IMR-90 (cell line): ENCODE results near the gene MTUS2. TPM values are rescaled to one million over a fixed set of nuclear protein-coding genes. Genes with fewer than 3 reads are reported as not detected.

Experiments
- ATAC-seq: fragments of 200-7000 bp; cut with Tn5 transposase; 2 replicates; pipeline ENCODE4 v1.9.1; 2020; ENCODE audit warnings: low read depth, mild to moderate bottlenecking, moderate library complexity
- BruUV-seq: library from RNA; stranded (reverse); fragments of 400-500 nt; replicated peaks from 2 replicates; lab custom pipeline; 2021; lab: Mats Ljungman, UMichigan
- CTCF ChIA-PET: fragments of 300-600 bp; formaldehyde crosslinking; extraction: SDS; loops from one replicate; lab custom pipeline; 2021; ENCODE audit warnings: antibody characterized with exemption; lab: Yijun Ruan, JAX
- POLR2A ChIA-PET: fragments of 300-600 bp; sonication (Branson Sonifier 250); formaldehyde crosslinking; loops from one replicate; lab custom pipeline; 2022; ENCODE audit warnings: antibody characterized with exemption; ENCODE audit not compliant: unreplicated experiment; lab: Charles Lee
- DNase-seq: peaks from one replicate; pipeline ENCODE4 v3.0.0; 2013
- H2AFZ ChIP-seq: replicated peaks from 2 replicates; pipeline ENCODE3; 2013; ENCODE audit warnings: low read length, mild to moderate bottlenecking; ENCODE audit not compliant: poor library complexity
- H2AK5ac ChIP-seq: 2 replicates; pipeline ENCODE4 v1.6.1; 2013; ENCODE audit warnings: low read depth, low read length, inconsistent platforms
- H2AK9ac ChIP-seq: replicated peaks from 2 replicates; pipeline ENCODE3; 2013; ENCODE audit warnings: mild to moderate bottlenecking, low read depth, low read length, moderate library complexity; ENCODE audit not compliant: poor library complexity
- H2BK120ac ChIP-seq: 2 replicates; pipeline ENCODE4 v1.6.1; 2013; ENCODE audit warnings: low read depth, low read length, inconsistent platforms
- H2BK15ac ChIP-seq: 3 replicates; pipeline ENCODE4 v1.6.1; 2013; ENCODE audit warnings: low read depth, low read length, inconsistent platforms
- H2BK20ac ChIP-seq: 2 replicates; pipeline ENCODE4 v1.6.1; 2013; ENCODE audit warnings: low read depth, mild to moderate bottlenecking, inconsistent platforms, low read length, moderate library complexity
- H2BK5ac ChIP-seq: 2 replicates; pipeline ENCODE4 v1.6.1; 2013; ENCODE audit warnings: mild to moderate bottlenecking, low read depth, low read length, inconsistent platforms; ENCODE audit not compliant: poor library complexity, severe bottlenecking
- H3K14ac ChIP-seq: replicated peaks from 2 replicates; pipeline ENCODE4 v1.6.1; 2013; ENCODE audit warnings: low read depth, low read length, inconsistent platforms
- H3K18ac ChIP-seq: 2 replicates; pipeline ENCODE4 v1.6.1; 2013; ENCODE audit warnings: low read depth, low read length, control low read depth
- H3K23ac ChIP-seq: 2 replicates; pipeline ENCODE4 v1.6.1; 2013; ENCODE audit warnings: low read depth, low read length, inconsistent platforms
- H3K27ac ChIP-seq: 2 replicates; pipeline ENCODE4 v1.5.1; 2013; ENCODE audit warnings: mild to moderate bottlenecking, control low read depth, low read length; ENCODE audit not compliant: insufficient read depth
- H3K27me3 ChIP-seq: 2 replicates; pipeline ENCODE4 v1.6.1; 2013; ENCODE audit warnings: low read length; ENCODE audit not compliant: control insufficient read depth, insufficient read depth
- H3K36me3 ChIP-seq: 2 replicates; pipeline ENCODE4 v1.6.1; 2013; ENCODE audit warnings: low read length, mixed read lengths; ENCODE audit not compliant: control insufficient read depth, insufficient read depth
- H3K4ac ChIP-seq: 2 replicates; pipeline ENCODE4 v1.6.1; 2013; ENCODE audit warnings: low read depth, low read length, inconsistent platforms
- H3K4me1 ChIP-seq: 2 replicates; pipeline ENCODE4 v1.6.1; 2013; ENCODE audit warnings: low read length, mixed read lengths; ENCODE audit not compliant: control insufficient read depth, insufficient read depth
- H3K4me2 ChIP-seq: 2 replicates; pipeline ENCODE4 v1.6.1; 2013; ENCODE audit warnings: low read depth, mild to moderate bottlenecking, control low read depth, low read length, moderate library complexity
- H3K4me3 ChIP-seq: 2 replicates; pipeline ENCODE4 v1.5.1; 2013; ENCODE audit warnings: low read depth, mild to moderate bottlenecking, control low read depth, low read length, moderate library complexity; ENCODE audit not compliant: insufficient read depth
- H3K56ac ChIP-seq: 2 replicates; pipeline ENCODE4 v1.6.1; 2013; ENCODE audit warnings: low read length, inconsistent platforms; ENCODE audit not compliant: insufficient read depth; ENCODE audit errors: extremely low read depth
- H3K79me1 ChIP-seq, 2 experiments: 2 replicates each; pipeline ENCODE4 v1.6.1; 2013; ENCODE audit warnings: low read length in 2 of 2, inconsistent platforms in 1 of 2, low read depth in 1 of 2
- H3K9ac ChIP-seq: 2 replicates; pipeline ENCODE4 v1.6.1; 2013; ENCODE audit warnings: low read depth, low read length, control low read depth
- H3K9me1 ChIP-seq: 2 replicates; pipeline ENCODE4 v1.6.1; 2013; ENCODE audit warnings: low read length, inconsistent platforms; ENCODE audit not compliant: insufficient read depth
- H3K9me3 ChIP-seq: 2 replicates; pipeline ENCODE4 v1.6.1; 2013; ENCODE audit warnings: low read length; ENCODE audit not compliant: control insufficient read depth, insufficient read depth
- H4K20me1 ChIP-seq: 2 replicates; pipeline ENCODE4 v1.6.1; 2013; ENCODE audit warnings: low read length, inconsistent platforms; ENCODE audit not compliant: insufficient read depth
- H4K5ac ChIP-seq: 2 replicates; pipeline ENCODE4 v1.6.1; 2013; ENCODE audit warnings: mild to moderate bottlenecking, low read depth, low read length, control low read depth
- H4K8ac ChIP-seq, 2 experiments: 2 replicates each; pipeline ENCODE4 v1.6.1; 2013; ENCODE audit warnings: low read depth in 2 of 2, low read length in 2 of 2, control low read depth in 1 of 2, inconsistent platforms in 1 of 2
- H4K91ac ChIP-seq: 2 replicates; pipeline ENCODE4 v1.6.1; 2013; ENCODE audit warnings: low read depth, low read length, inconsistent platforms; ENCODE audit not compliant: insufficient read depth
- BHLHE40 ChIP-seq: fragments of 150-350 bp; IDR thresholded peaks from 2 replicates; pipeline ENCODE4 v1.6.1; 2016; ENCODE audit warnings: mild to moderate bottlenecking, low read depth, low read length
- CEBPB ChIP-seq: IDR thresholded peaks from 2 replicates; pipeline ENCODE4 v1.6.1; 2012; ENCODE audit warnings: low read depth, low read length, improper control_type of control experiment
- CHD1 ChIP-seq: IDR thresholded peaks from 2 replicates; pipeline ENCODE4 v1.6.1; 2012; ENCODE audit warnings: low read depth, low read length, improper control_type of control experiment
- CTCF ChIP-seq: conservative IDR thresholded peaks from 2 replicates; pipeline ENCODE4 v1.5.1; 2012; ENCODE audit warnings: mild to moderate bottlenecking, low read depth, low read length, improper control_type of control experiment
- ELK1 ChIP-seq: fragments of 150-350 bp; IDR thresholded peaks from 2 replicates; pipeline ENCODE4 v1.6.1; 2016; ENCODE audit warnings: low read depth, mild to moderate bottlenecking, low read length, moderate library complexity, borderline replicate concordance
- FOS ChIP-seq: fragments of 150-350 bp; IDR thresholded peaks from 2 replicates; pipeline ENCODE4 v1.6.1; 2016; ENCODE audit warnings: low read depth, low read length
- MAFK ChIP-seq: IDR thresholded peaks from 2 replicates; pipeline ENCODE4 v1.6.1; 2012; ENCODE audit warnings: low read depth, low read length, improper control_type of control experiment
- MAZ ChIP-seq: IDR thresholded peaks from 2 replicates; pipeline ENCODE4 v1.6.1; 2012; ENCODE audit warnings: low read depth, mild to moderate bottlenecking, low read length, improper control_type of control experiment, moderate library complexity, borderline replicate concordance
- MXI1 ChIP-seq: IDR thresholded peaks from 2 replicates; pipeline ENCODE4 v1.6.1; 2012; ENCODE audit warnings: low read depth, mild to moderate bottlenecking, low read length, moderate library complexity, borderline replicate concordance
- NFE2L2 ChIP-seq: fragments of 150-350 bp; IDR thresholded peaks from 2 replicates; pipeline ENCODE4 v1.6.1; 2016; ENCODE audit warnings: low read depth, mild to moderate bottlenecking, low read length
- POLR2A ChIP-seq: IDR thresholded peaks from 2 replicates; pipeline ENCODE4 v1.6.1; 2012; ENCODE audit warnings: mild to moderate bottlenecking, low read depth, low read length
- RAD21 ChIP-seq: IDR thresholded peaks from 2 replicates; pipeline ENCODE4 v1.6.1; 2012; ENCODE audit warnings: low read length, improper control_type of control experiment
- RCOR1 ChIP-seq: IDR thresholded peaks from 2 replicates; pipeline ENCODE4 v1.6.1; 2012; ENCODE audit warnings: mild to moderate bottlenecking, low read length, improper control_type of control experiment; ENCODE audit not compliant: insufficient replicate concordance
- RFX5 ChIP-seq: IDR thresholded peaks from 2 replicates; pipeline ENCODE4 v1.8.0; 2012; ENCODE audit warnings: low read depth, mild to moderate bottlenecking, low read length, moderate library complexity
- SMC3 ChIP-seq: fragments of 150-350 bp; IDR thresholded peaks from 2 replicates; pipeline ENCODE4 v1.6.1; 2016; ENCODE audit warnings: low read depth, mild to moderate bottlenecking, antibody characterized with exemption, low read length, moderate library complexity
- USF2 ChIP-seq: fragments of 150-350 bp; IDR thresholded peaks from 2 replicates; pipeline ENCODE4 v1.6.1; 2017; ENCODE audit warnings: mild to moderate bottlenecking, antibody characterized with exemption, low read length, low read depth
- WGBS, 2 experiments: methylation state at CpG; one replicate each; pipeline versions ENCODE4 v1.1.5 to v1.1.7; 2013; ENCODE audit warnings: missing lambda C conversion rate in 2 of 2; ENCODE audit not compliant: insufficient read length in 1 of 2; ENCODE audit errors: extremely low coverage in 2 of 2; 5-methylcytosine and 5-hydroxymethylcytosine counted together
- dilution Hi-C: fragments of 300-500 bp; cut with HindIII; formaldehyde crosslinking; loops from one replicate; pipeline ENCODE4 v1.14.3; 2018; ENCODE audit warnings: low sequenced_read_pairs; ENCODE audit not compliant: unreplicated experiment
- in situ Hi-C: fragments of 300-500 bp; cut with MboI; formaldehyde crosslinking; loops from 3 replicates; pipeline ENCODE4 v1.14.3; 2019; ENCODE audit warnings: low sequenced_read_pairs, inconsistent platforms, mixed read lengths
- intact Hi-C: fragments of 100-400 bp; cut with micrococcal nuclease; formaldehyde crosslinking; loops from 2 replicates; pipeline ENCODE4 v1.10.0; 2022
- polyA plus RNA-seq, 3 experiments: library from polyadenylated mRNA; depleted of rRNA; stranded (reverse); fragments of >200 nt; gene quantifications; 2 replicates each; pipeline ENCODE4 v1.2.3, GENCODE V29; 2012; ENCODE audit warnings: low replicate concordance in 1 of 3
- total RNA-seq: library from RNA; depleted of rRNA; stranded (reverse); fragments of >200 nt; gene quantifications from 2 replicates; pipeline ENCODE4 v1.2.3, GENCODE V29; 2012

Gene MTUS2
- total and polyA plus RNA-seq, 2 of the 4 experiments (the other 2 are of a cell fraction) = under 0.01 to 0.02 TPM

- ATAC-seq = peak; percentile 77
- CTCF ChIA-PET = interaction anchor here (0.5 to 1.6 kb wide), 2 partner anchors 35 to 63 kb away, joined by 3 read pairs; no protein-coding TSS in a partner anchor
Measured at GRCh38 chr13:28792992-28793391, 27.1 kb upstream of the MTUS2 start.

More at GRCh38 chr13:28792992-28793391, 27.1 kb upstream of the MTUS2 start:
- Histone ChIP-seq H2BK120ac (no peak overlapping the region), H3K9me3 (no peaks in the 10 kb centered on the region), H3K18ac (no peak overlapping the region), H3K9me1 (no peaks in the 10 kb centered on the region), H3K4me2 (no peak overlapping the region), H3K79me1 (no peaks in the 10 kb centered on the region), H3K4ac (no peak overlapping the region), H2AK5ac (no peak overlapping the region), H3K27me3 (peaks cover 23% of the 10 kb centered on the region), H3K9ac (no peak overlapping the region), H4K8ac (no peak overlapping the region), H4K91ac (no peak overlapping the region), H4K20me1 (no peaks in the 10 kb centered on the region), H3K36me3 (no peaks in the 10 kb centered on the region), H2BK5ac (no peak overlapping the region), H3K14ac (no peak overlapping the region), H4K5ac (no peak overlapping the region), H3K23ac (no peak overlapping the region), H3K4me3 (no peak overlapping the region), H3K27ac (no peak overlapping the region), H2BK15ac (no peak overlapping the region), H2AK9ac (no peak overlapping the region), H2AFZ (no peak overlapping the region), H3K4me1 (no peaks in the 10 kb centered on the region), H3K56ac (no peak overlapping the region), H2BK20ac (no peak overlapping the region)
- no TSS peak for BruUV-seq
- in situ Hi-C loops (loop anchor here (10.0 kb wide), 1 partner anchor 468 kb away; no protein-coding TSS in a partner anchor), intact Hi-C loops (loop anchor here (5.0 to 10.0 kb wide), 2 partner anchors 41 to 258 kb away; no protein-coding TSS in a partner anchor), dilution Hi-C loops (no loop called here)
- POLR2A ChIA-PET = no interaction called here
- TF ChIP-seq FOS = no peak
- TF ChIP-seq SMC3 = no peak
- TF ChIP-seq RFX5 = no peak
- TF ChIP-seq CEBPB = no peak
- no peak for TF ChIP-seq RAD21
- TF ChIP-seq NFE2L2 = no peak
- no peak for TF ChIP-seq MAFK
- TF ChIP-seq RCOR1 = no peak
- no peak for TF ChIP-seq MXI1
- no peak for TF ChIP-seq USF2
- TF ChIP-seq ELK1 = no peak
- no peak for TF ChIP-seq CTCF
- TF ChIP-seq CHD1 = no peak
- TF ChIP-seq POLR2A = no peak
- TF ChIP-seq MAZ = no peak
- TF ChIP-seq BHLHE40 = no peak
- no CpG with 5 or more reads among the region's 2 CpGs for WGBS, 2 experiments
- DNase-seq = peak; percentile 79
